ENCODE results near the gene CLIC5.

CLIC5 gene

GRCh38 chr6:46032110-46032998 is 16.7 kb upstream of the CLIC5 start:
- no peak for DNase-seq

GRCh38 chr6:46029602-46030001 is 13.9 kb upstream of the CLIC5 start:
- no peak for DNase-seq

- DNase-seq: no peak
Measured at GRCh38 chr6:46026307-46026706, 10.6 kb upstream of the CLIC5 start.

GRCh38 chr6:46025573-46025972 is 9.9 kb upstream of the CLIC5 start:
- no peak for DNase-seq

GRCh38 chr6:46024124-46024769 is 8.6 kb upstream of the CLIC5 start:
- DNase-seq: no peak

GRCh38 chr6:46023216-46023915 is 7.7 kb upstream of the CLIC5 start:
- DNase-seq: no peak

GRCh38 chr6:46022106-46022948 is 6.7 kb upstream of the CLIC5 start:
- no peak for DNase-seq

- no peak for DNase-seq
Measured at GRCh38 chr6:46017726-46018125, 2.1 kb upstream of the CLIC5 start.

GRCh38 chr6:46016063-46016608 is 476 bp upstream of the CLIC5 start:
- DNase-seq: no peak

- no peak for DNase-seq
Measured at GRCh38 chr6:46014511-46015118, 1.0 kb downstream of the CLIC5 start.

- no peak for DNase-seq
Measured at GRCh38 chr6:46014046-46014445, 1.6 kb downstream of the CLIC5 start.

GRCh38 chr6:46013639-46014038 is 2.0 kb downstream of the CLIC5 start:
- DNase-seq: no peak

- no peak for DNase-seq
Measured at GRCh38 chr6:46012834-46013233, 2.8 kb downstream of the CLIC5 start.

GRCh38 chr6:46011188-46012085 is 4.2 kb downstream of the CLIC5 start:
- no peak for DNase-seq

- no peak for DNase-seq
Measured at GRCh38 chr6:46010771-46011170, 4.9 kb downstream of the CLIC5 start.

- DNase-seq: no peak
Measured at GRCh38 chr6:46010270-46010669, 5.4 kb downstream of the CLIC5 start.

GRCh38 chr6:46002264-46002663 is 13.4 kb downstream of the CLIC5 start:
- no peak for DNase-seq

- DNase-seq: no peak
Measured at GRCh38 chr6:46000905-46001304, 14.8 kb downstream of the CLIC5 start.

GRCh38 chr6:45998524-45998923 is 17.1 kb downstream of the CLIC5 start:
- no peak for DNase-seq

GRCh38 chr6:45997875-45998506 is 17.7 kb downstream of the CLIC5 start:
- no peak for DNase-seq
